ENCODE data around the gene PRICKLE2.

PRICKLE2 gene

DNA sequence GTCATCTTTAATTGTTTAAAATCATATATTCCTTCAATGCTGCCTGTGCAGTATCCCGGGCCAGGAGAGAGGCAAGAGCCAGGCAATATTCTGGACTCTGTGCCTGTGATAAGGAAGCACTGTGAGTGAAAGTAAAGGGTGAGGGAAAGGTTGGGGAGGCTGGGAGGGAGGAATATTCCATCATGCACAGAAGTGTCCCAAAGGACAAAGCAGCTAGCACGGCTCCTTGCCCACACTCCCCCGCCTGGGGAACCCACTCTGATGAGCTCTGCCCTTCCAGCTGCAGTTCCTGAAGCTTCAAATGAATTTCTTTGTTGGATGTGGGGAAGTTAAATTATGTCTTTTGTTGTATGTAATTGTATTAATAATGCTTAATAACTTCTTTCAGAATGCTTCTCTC, 1.5 kb upstream of the PRICKLE2 start:
- Histone ChIP-seq H3K9ac (ENCODE audit: low read length) (no peak overlapping the region), H3K27me3 (ENCODE audit: control insufficient read depth, insufficient read depth, low read length) (no peaks in the 10 kb centered on the region), H3K27ac (ENCODE audit: low read length) (no peak overlapping the region), H3K4me1 (ENCODE audit: control insufficient read depth, low read depth, low read length) (peaks cover 29% of the 10 kb centered on the region), H3K9me3 (ENCODE audit: control insufficient read depth, low read depth, low read length) (no peaks in the 10 kb centered on the region), H3K4me3 (ENCODE audit: low read length) (no peak overlapping the region), H3K36me3 (ENCODE audit: control insufficient read depth, low read depth, low read length) (no peaks in the 10 kb centered on the region)

DNA sequence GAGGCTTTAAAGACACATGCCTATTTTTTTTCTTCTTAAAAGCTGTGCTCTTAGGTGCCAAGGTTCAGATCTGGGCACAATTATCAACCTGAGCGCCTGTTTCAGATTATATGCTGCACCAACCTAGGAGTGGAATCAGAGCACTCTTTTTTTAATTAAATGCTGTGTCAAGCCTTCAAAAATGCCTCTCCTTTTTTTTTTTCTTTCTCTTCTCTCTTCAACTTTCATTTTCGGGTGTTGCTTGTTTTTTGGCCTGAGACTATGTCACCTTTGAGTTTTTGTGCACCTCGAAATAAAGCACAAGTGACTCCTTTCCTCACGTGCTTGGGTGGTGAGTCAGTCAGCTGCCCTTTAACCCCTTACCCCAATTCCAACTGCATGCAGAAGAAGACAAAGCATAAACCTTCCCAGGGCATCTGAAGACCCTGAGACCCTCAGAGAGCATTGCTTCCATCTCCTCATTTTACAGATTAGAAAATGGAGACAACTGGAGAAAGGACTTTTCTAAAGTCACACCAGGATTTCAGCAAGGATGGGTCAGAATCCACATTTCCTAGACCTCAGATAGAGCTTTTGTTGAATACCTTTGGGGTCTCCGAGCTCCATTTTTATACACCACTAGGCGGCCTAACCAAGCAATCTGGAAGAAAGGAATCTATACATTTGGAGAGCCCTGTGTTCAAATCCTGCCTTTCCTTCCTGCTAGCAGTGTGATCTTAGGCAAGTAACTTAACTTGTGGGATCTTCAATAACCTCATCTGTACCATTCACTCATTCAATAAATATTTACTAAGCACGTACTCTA, 631 bp upstream of the PRICKLE2 start:
- peak overlapping the region; percentile 55 for H3K4me3 ChIP-seq (ENCODE audit: low read length)
- H3K36me3 ChIP-seq (ENCODE audit: control insufficient read depth, low read depth, low read length) = no peaks in the 10 kb centered on the region
- H3K4me1 ChIP-seq (ENCODE audit: control insufficient read depth, low read depth, low read length) = peaks cover 37% of the 10 kb centered on the region
- no peaks in the 10 kb centered on the region for H3K9me3 ChIP-seq (ENCODE audit: control insufficient read depth, low read depth, low read length)
- peak overlapping the region; percentile 81 for H3K27ac ChIP-seq (ENCODE audit: low read length)
- H3K27me3 ChIP-seq (ENCODE audit: control insufficient read depth, insufficient read depth, low read length) = peaks cover 6% of the 10 kb centered on the region
- peak overlapping the region; percentile 19 for H3K9ac ChIP-seq (ENCODE audit: low read length)

DNA sequence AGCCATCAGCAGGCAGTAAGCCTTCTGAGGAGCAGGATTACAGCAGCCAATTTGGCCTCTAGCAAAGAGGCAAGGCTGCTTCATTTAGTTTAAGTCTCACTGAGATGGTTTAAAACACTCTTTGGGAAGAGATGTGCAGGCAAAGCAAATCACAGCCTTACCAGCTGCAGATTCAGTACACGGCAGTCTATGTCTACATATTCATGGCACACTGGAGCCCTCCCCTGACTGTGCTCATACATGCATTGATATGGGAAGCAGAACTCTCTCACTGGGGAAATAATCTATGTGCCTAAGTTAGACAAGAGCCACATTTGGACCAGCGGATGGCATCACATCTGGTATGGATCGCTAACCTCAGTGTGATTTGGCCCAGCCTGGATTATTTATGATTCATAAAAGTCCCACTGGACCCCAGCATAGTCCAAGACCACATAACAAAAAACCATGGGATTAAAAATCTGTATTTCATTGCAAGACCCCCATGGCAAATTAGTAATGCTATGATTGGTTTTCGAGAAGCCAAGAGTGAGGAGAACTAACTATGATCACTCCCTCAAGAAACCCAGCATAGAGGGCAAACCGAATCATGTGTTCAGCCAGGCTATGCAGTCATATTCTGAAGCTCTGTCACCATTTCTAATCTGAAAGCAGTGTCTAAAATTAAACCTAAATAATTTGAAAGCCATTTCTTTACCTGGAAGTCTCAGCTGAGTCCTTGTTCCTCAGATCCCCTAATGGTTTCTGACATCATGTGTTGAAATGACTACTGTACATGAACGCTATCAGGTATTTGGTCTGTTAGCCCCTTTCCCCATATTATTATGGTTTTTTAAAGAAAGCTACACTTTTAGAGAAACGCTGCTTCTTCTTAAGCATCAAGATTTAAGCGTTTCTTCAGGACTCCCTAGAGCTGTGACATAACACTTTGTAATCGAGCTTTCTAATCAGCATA, 1.2 kb downstream of the PRICKLE2 start:
- H3K27me3 ChIP-seq (ENCODE audit: control insufficient read depth, insufficient read depth, low read length) = peaks cover 24% of the 10 kb centered on the region
- H3K27ac ChIP-seq (ENCODE audit: low read length) = no peak overlapping the region
- no peaks in the 10 kb centered on the region for H3K36me3 ChIP-seq (ENCODE audit: control insufficient read depth, low read depth, low read length)
- H3K9me3 ChIP-seq (ENCODE audit: control insufficient read depth, low read depth, low read length) = no peaks in the 10 kb centered on the region
- peaks cover 48% of the 10 kb centered on the region for H3K4me1 ChIP-seq (ENCODE audit: control insufficient read depth, low read depth, low read length)
- H3K9ac ChIP-seq (ENCODE audit: low read length) = no peak overlapping the region
- H3K4me3 ChIP-seq (ENCODE audit: low read length) = no peak overlapping the region

DNA sequence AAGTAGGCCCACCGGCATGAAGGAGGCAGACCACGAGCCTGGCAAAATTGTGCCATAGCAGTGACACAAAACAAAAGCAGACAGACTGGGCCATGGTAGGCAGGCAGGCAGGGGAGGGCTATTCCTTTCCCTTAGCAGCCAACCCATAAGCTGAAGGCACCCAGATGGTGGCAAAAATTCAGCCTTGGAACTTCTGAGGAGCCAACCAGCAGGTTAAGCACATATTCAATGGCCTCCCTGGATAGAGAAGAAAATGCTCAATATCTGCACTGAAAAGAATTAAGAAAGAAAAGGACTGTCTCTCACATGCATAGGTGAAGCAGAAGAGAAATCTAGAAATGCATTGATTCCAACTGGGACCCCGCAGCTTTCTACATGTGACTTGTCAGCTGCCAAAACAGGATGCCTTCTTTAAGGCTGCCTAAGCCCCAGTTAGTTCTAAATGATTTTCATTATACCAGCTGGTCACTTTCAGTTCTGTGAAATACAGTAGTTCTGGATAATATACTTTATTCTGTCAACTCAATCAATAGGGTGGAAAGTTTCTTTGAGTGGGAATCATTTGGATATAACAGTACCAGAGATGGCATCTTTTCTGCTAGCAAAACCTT, 2.7 kb downstream of the PRICKLE2 start:
- H3K9ac ChIP-seq (ENCODE audit: low read length) = no peak overlapping the region
- no peak overlapping the region for H3K27ac ChIP-seq (ENCODE audit: low read length)
- no peaks in the 10 kb centered on the region for H3K36me3 ChIP-seq (ENCODE audit: control insufficient read depth, low read depth, low read length)
- H3K27me3 ChIP-seq (ENCODE audit: control insufficient read depth, insufficient read depth, low read length) = peaks cover 33% of the 10 kb centered on the region
- H3K9me3 ChIP-seq (ENCODE audit: control insufficient read depth, low read depth, low read length) = no peaks in the 10 kb centered on the region
- no peak overlapping the region for H3K4me3 ChIP-seq (ENCODE audit: low read length)
- peaks cover 57% of the 10 kb centered on the region for H3K4me1 ChIP-seq (ENCODE audit: control insufficient read depth, low read depth, low read length)

DNA sequence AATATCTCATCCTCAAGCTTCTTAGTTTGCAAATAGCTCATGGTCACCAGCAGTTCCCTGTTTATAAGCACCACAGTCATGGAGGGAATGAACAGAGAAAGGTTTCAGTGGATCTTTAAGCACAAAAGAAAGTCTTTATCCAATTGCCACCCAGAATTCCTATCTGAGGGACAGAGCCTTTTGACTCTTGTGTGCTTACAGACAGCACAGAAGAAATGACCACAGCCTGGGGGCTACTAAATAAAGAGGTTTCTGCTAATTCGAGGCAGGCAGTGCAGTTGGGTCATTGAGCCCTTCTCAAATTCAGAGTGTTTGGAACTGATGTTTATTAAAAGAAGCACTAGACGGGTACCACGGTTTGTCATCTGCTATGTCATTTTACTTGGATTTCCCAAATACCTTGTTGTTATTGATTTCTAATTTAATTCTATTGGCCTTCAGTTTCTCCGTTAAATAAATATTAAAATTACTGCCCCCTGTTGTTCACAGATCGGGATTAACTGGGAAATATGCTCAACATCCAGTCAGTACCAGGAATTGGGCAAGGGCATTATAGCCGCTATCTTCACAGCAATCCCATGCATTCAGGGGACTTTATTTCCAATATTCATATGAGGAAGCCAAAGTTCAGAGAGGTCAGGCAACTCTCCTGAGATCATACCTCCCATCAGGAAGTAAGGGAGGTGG, 3.6 kb downstream of the PRICKLE2 start:
- Histone ChIP-seq H3K27ac (ENCODE audit: low read length) (no peak overlapping the region), H3K9ac (ENCODE audit: low read length) (no peak overlapping the region), H3K36me3 (ENCODE audit: control insufficient read depth, low read depth, low read length) (no peaks in the 10 kb centered on the region), H3K4me3 (ENCODE audit: low read length) (no peak overlapping the region), H3K4me1 (ENCODE audit: control insufficient read depth, low read depth, low read length) (peaks cover 63% of the 10 kb centered on the region), H3K9me3 (ENCODE audit: control insufficient read depth, low read depth, low read length) (no peaks in the 10 kb centered on the region), H3K27me3 (ENCODE audit: control insufficient read depth, insufficient read depth, low read length) (peaks cover 37% of the 10 kb centered on the region)

DNA sequence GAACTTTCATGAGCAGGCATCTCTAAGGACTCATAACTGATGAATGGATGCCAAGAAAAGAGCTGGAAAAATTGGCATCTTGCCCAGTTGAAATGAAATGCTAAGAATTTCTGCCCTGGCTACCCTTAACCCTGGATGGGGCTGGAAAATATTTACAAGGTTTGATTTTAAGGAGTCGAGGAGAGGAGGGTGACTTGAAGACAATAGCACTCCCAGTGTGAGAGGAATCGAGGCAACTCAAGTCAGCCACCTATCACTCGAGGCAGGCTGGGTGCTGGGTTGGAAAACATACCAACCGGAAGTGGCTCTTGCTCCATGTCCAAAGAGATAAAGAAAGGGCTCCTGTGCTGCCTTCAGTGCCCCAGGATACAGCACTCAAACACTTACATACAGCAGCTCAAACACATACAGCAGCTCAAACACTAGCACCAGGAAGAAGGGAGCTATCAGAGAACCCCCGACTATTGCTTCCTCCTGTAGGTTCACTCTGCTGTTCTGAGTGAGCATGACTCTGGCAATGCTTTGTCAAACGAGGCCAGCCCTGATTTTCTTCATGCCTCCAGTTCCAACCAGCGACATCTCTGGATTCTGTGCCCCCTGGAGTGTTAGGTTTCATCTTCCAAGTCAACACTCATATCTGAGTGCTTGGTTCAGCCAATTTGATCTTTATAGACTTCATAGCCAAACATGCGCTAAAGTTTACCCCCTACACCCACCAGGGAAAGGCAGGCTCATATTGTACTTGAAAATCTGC, 4.9 kb downstream of the PRICKLE2 start:
- Histone ChIP-seq H3K4me3 (ENCODE audit: low read length) (no peak overlapping the region), H3K36me3 (ENCODE audit: control insufficient read depth, low read depth, low read length) (no peaks in the 10 kb centered on the region), H3K9me3 (ENCODE audit: control insufficient read depth, low read depth, low read length) (no peaks in the 10 kb centered on the region), H3K4me1 (ENCODE audit: control insufficient read depth, low read depth, low read length) (peaks cover 68% of the 10 kb centered on the region), H3K27me3 (ENCODE audit: control insufficient read depth, insufficient read depth, low read length) (peaks cover 37% of the 10 kb centered on the region), H3K27ac (ENCODE audit: low read length) (no peak overlapping the region), H3K9ac (ENCODE audit: low read length) (no peak overlapping the region)

DNA sequence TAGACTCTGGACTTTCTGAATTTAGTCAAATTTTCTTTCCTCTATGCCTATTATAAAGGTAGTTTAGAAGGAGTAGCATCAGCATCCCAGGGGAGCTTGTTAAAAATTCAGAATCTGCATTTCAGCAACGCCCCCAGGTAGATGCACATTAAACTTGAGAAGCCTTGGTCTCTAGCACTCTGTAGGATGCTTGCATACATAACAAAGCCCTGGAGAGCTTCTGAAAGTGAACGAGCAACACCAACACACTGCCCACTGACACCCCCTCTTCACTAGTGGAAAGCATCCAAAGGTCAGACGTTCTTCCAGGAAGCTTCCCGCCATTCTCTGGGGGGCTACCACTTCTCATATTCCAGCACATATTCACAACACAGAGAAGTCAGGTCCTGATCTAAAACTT, 6.5 kb downstream of the PRICKLE2 start:
- peaks cover 72% of the 10 kb centered on the region for H3K4me1 ChIP-seq (ENCODE audit: control insufficient read depth, low read depth, low read length)
- peaks cover 37% of the 10 kb centered on the region for H3K27me3 ChIP-seq (ENCODE audit: control insufficient read depth, insufficient read depth, low read length)
- H3K4me3 ChIP-seq (ENCODE audit: low read length) = no peak overlapping the region
- no peak overlapping the region for H3K9ac ChIP-seq (ENCODE audit: low read length)
- H3K9me3 ChIP-seq (ENCODE audit: control insufficient read depth, low read depth, low read length) = no peaks in the 10 kb centered on the region
- no peaks in the 10 kb centered on the region for H3K36me3 ChIP-seq (ENCODE audit: control insufficient read depth, low read depth, low read length)
- no peak overlapping the region for H3K27ac ChIP-seq (ENCODE audit: low read length)

DNA sequence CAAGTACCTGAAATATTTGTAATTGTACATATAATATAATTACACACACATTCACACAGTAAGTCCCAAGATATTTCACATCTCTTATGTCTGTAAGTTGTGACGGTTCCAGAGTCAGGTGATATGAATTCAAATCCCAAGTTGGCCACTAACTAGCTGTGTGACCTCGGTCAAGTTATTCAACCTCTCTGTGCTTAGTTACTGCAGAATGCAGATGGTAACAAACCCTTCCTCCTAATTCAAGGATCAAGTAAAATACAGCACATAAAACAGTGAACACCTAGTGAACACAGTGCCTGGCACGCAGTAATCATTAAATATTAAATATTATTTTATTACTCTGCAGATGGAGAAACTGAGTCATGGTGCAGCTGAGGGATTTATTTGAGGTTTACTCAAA, 6.9 kb downstream of the PRICKLE2 start:
- Histone ChIP-seq H3K9me3 (ENCODE audit: control insufficient read depth, low read depth, low read length) (no peaks in the 10 kb centered on the region), H3K4me3 (ENCODE audit: low read length) (no peak overlapping the region), H3K9ac (ENCODE audit: low read length) (no peak overlapping the region), H3K4me1 (ENCODE audit: control insufficient read depth, low read depth, low read length) (peaks cover 72% of the 10 kb centered on the region), H3K27me3 (ENCODE audit: control insufficient read depth, insufficient read depth, low read length) (peaks cover 37% of the 10 kb centered on the region), H3K36me3 (ENCODE audit: control insufficient read depth, low read depth, low read length) (no peaks in the 10 kb centered on the region), H3K27ac (ENCODE audit: low read length) (no peak overlapping the region)

DNA sequence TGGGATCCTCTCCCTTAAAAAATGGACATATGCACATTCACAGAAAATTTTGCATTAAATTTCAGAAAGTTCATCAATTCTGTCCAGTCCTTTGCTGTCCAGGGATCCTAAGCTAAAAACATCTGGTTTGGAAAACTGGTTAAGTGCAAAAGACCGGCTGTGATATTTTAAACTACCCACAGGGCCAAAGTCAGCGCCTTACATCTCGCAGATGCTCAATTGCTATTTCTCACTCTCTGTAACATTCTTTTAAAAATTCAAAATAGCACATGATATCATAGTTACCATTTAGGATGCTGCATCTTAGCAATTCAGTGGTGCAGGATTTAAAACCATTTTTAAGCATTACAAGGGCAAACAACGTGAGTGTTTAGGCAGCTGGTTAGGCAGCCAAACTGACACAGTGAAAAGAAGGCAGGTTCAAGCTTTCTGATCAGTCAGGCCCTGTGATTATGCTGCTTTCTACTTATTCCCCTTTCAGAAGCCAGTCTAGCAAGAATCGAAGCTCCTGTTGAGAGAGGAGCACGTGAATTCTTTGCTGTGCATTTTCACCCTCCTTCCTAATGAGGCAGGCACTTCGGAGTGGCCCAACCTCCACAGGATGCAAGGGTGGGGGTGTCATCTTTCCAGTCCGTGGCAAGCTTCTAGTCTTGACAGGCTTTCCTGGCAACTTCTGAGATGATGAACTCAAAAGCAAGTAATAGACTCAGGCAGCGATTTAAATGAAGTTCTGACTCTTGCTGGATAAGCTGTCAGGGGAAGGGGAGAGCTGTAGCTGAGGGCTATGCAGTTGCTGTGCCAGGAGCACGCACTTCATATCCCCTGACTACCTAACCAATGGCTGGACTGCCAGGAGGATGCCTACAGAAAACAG, 8.8 kb downstream of the PRICKLE2 start:
- H3K9me3 ChIP-seq (ENCODE audit: control insufficient read depth, low read depth, low read length) = no peaks in the 10 kb centered on the region
- no peak overlapping the region for H3K4me3 ChIP-seq (ENCODE audit: low read length)
- H3K9ac ChIP-seq (ENCODE audit: low read length) = no peak overlapping the region
- peaks cover 60% of the 10 kb centered on the region for H3K4me1 ChIP-seq (ENCODE audit: control insufficient read depth, low read depth, low read length)
- no peak overlapping the region for H3K27ac ChIP-seq (ENCODE audit: low read length)
- H3K27me3 ChIP-seq (ENCODE audit: control insufficient read depth, insufficient read depth, low read length) = peaks cover 37% of the 10 kb centered on the region
- no peaks in the 10 kb centered on the region for H3K36me3 ChIP-seq (ENCODE audit: control insufficient read depth, low read depth, low read length)

DNA sequence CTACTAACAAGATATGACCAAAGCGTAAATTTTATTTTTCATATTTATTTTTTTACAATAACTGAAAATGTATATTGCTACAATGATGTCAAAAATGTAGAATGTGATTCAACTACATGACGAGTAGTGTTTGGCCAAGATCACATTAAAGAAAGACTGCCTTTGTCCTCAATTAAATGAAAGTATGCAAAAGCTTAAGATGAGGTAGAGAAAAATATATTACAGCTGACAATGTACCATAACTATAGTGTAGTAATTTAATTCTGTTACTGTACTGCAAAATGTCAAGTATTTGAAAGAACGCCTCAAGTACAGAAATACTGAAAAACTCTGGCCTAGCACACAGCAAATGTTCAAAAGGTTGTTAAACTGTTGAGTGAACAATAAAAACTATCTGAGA, 9.7 kb downstream of the PRICKLE2 start:
- Histone ChIP-seq H3K9ac (ENCODE audit: low read length) (no peak overlapping the region), H3K4me1 (ENCODE audit: control insufficient read depth, low read depth, low read length) (peaks cover 52% of the 10 kb centered on the region), H3K9me3 (ENCODE audit: control insufficient read depth, low read depth, low read length) (no peaks in the 10 kb centered on the region), H3K27ac (ENCODE audit: low read length) (no peak overlapping the region), H3K27me3 (ENCODE audit: control insufficient read depth, insufficient read depth, low read length) (peaks cover 28% of the 10 kb centered on the region), H3K36me3 (ENCODE audit: control insufficient read depth, low read depth, low read length) (no peaks in the 10 kb centered on the region), H3K4me3 (ENCODE audit: low read length) (no peak overlapping the region)
